ENCODE results near the gene NXPH4. TPM values are rescaled to one million over a fixed set of nuclear protein-coding genes. Genes with fewer than 3 reads are reported as not detected.

Gene NXPH4
- total RNA-seq, 1 donor from 2014 or later = not detected

DNA sequence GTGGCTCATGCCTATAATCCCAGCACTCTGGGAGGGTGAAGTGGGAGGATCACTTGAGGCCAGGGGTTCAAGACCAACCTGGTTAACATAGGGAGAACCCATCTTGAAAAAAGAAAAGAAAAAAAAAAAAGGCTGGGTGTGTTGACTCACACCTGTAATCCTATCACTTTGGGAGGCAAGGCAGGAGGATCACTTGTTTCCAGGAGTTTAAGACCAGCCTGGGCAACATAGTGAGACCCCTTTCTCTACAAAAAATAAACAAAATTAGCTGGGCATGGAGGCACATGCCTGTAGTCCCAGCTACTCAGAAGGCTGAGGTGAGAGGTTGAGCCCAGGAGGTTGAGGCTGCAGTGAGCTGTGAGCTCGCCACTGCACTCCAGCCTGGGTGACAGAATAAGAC is 46.2 kb upstream of the NXPH4 start:
- no peaks in the 10 kb centered on the region for H3K9me3 ChIP-seq
- H3K36me3 ChIP-seq = peaks cover 81% of the 10 kb centered on the region
- DNase-seq (no peak), ATAC-seq (no peak)
- H3K27me3 ChIP-seq (ENCODE audit: low read depth) = no peaks in the 10 kb centered on the region
- intact Hi-C loops (cut with DNase I) = loop anchor here (10.0 kb wide), 1 partner anchor 46 kb away; the partner anchor contains the start of gene LRP1
- TF ChIP-seq, protein P1, sequence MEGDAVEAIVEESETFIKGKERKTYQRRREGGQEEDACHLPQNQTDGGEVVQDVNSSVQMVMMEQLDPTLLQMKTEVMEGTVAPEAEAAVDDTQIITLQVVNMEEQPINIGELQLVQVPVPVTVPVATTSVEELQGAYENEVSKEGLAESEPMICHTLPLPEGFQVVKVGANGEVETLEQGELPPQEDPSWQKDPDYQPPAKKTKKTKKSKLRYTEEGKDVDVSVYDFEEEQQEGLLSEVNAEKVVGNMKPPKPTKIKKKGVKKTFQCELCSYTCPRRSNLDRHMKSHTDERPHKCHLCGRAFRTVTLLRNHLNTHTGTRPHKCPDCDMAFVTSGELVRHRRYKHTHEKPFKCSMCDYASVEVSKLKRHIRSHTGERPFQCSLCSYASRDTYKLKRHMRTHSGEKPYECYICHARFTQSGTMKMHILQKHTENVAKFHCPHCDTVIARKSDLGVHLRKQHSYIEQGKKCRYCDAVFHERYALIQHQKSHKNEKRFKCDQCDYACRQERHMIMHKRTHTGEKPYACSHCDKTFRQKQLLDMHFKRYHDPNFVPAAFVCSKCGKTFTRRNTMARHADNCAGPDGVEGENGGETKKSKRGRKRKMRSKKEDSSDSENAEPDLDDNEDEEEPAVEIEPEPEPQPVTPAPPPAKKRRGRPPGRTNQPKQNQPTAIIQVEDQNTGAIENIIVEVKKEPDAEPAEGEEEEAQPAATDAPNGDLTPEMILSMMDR (IDR thresholded peaks at IDR 0.05) = no peak
- no peak overlapping the region for H3K4me3 ChIP-seq
- no peaks in the 10 kb centered on the region for H3K4me1 ChIP-seq
- no peak overlapping the region for H3K27ac ChIP-seq

DNA sequence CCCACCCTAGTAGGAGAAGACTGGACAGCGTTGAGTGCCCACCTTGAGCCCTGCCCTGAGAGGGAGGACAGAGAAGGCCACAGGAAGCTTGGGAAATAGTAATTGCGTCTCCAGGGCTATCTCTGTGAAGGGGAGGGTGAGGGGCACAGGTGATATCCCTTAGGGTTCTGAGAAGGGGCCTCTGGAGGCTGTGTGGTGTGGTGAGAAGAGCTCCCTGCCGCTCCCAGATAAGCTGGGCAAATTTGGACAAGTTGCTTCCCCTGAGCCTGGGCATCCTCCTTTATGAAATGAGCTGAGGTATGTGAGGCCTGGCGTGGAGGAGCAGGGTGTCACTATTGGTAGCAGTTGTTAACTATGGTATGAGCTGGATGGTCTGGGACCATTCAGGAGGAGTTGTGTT is 45.7 kb upstream of the NXPH4 start:
- H3K36me3 ChIP-seq = peaks cover 81% of the 10 kb centered on the region
- ATAC-seq = no peak
- intact Hi-C loops (cut with DNase I) = loop anchor here (10.0 kb wide), 1 partner anchor 46 kb away; the partner anchor contains the start of gene LRP1

DNA sequence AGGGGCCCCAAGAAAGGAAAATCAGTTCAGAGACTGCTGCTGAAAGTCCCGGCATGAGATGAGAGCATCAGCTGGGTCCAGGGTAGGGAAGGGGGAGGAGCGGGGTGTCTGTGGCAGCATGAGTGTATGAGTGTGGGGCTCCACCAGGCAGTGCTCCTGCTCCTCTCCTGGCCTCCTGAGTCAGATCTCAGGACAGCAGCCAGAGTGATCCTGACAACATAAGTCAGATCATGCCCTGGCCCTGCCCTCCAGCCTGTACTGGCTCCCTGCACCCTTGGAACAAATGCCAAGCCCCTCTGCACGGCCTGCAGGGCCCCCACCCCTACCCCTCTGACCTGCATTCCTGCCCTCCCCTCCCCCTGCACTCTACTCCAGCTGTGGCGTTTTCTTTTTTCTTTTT is 44.9 kb upstream of the NXPH4 start:
- ATAC-seq (no peak), DNase-seq (no peak)
- Histone ChIP-seq H3K27ac (no peak overlapping the region), H3K27me3 (ENCODE audit: low read depth) (no peaks in the 10 kb centered on the region), H3K4me1 (no peaks in the 10 kb centered on the region), H3K9me3 (no peaks in the 10 kb centered on the region), H3K36me3 (peaks cover 81% of the 10 kb centered on the region), H3K4me3 (no peak overlapping the region)
- intact Hi-C loops (cut with DNase I) = loop anchor here (10.0 kb wide), 1 partner anchor 47 kb away; the partner anchor contains the start of gene LRP1
- TF ChIP-seq, protein P1 (IDR thresholded peaks at IDR 0.05) = no peak

More for the DNA sequence above, 45.7 kb upstream of the NXPH4 start:
- H3K9me3 ChIP-seq = no peaks in the 10 kb centered on the region
- no peaks in the 10 kb centered on the region for H3K4me1 ChIP-seq
- no peaks in the 10 kb centered on the region for H3K27me3 ChIP-seq (ENCODE audit: low read depth)
- no peak overlapping the region for H3K27ac ChIP-seq
- H3K4me3 ChIP-seq = no peak overlapping the region
- no peak for DNase-seq
- TF ChIP-seq, protein P1 (IDR thresholded peaks at IDR 0.05) = no peak

DNA sequence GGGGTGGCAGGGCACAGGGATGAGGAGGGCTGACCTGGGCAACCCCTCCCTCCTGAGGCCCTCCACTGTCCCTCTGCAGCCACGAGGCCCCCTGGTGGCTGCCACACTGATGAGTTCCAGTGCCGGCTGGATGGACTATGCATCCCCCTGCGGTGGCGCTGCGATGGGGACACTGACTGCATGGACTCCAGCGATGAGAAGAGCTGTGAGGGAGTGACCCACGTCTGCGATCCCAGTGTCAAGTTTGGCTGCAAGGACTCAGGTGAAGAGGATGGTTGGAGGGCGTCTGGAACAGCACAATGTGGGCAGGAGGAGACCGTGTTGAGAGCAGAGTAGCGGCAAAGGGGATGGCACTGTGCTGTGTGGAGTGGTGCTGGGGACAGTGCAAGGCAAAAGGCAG is 43.5 kb upstream of the NXPH4 start:
- TF ChIP-seq, protein P1 (IDR thresholded peaks at IDR 0.05) = peak; percentile 52
- Histone ChIP-seq H3K4me3 (no peak overlapping the region), H3K9me3 (no peaks in the 10 kb centered on the region), H3K36me3 (peaks cover 81% of the 10 kb centered on the region), H3K27me3 (ENCODE audit: low read depth) (no peaks in the 10 kb centered on the region), H3K4me1 (no peaks in the 10 kb centered on the region), H3K27ac (no peak overlapping the region)
- DNase-seq (no peak), ATAC-seq (no peak)
- intact Hi-C loops (cut with DNase I) = loop anchor here (10.0 kb wide), 1 partner anchor 48 kb away; the partner anchor contains the start of gene LRP1

DNA sequence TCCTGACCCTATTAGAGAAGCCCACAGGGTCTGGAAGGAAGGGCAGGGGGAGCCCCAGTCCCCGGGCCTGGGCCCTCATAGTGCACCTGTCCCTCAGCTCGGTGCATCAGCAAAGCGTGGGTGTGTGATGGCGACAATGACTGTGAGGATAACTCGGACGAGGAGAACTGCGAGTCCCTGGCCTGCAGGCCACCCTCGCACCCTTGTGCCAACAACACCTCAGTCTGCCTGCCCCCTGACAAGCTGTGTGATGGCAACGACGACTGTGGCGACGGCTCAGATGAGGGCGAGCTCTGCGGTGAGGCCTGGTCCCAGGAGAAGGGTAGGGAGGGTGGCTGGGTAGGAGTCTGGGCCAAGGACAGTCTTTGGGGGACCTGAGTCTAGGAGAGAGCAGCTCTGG is 42.9 kb upstream of the NXPH4 start:
- ATAC-seq (no peak), DNase-seq (no peak)
- TF ChIP-seq, protein P1 (IDR thresholded peaks at IDR 0.05) = no peak
- Histone ChIP-seq H3K9me3 (no peaks in the 10 kb centered on the region), H3K27ac (no peak overlapping the region), H3K36me3 (peaks cover 81% of the 10 kb centered on the region), H3K4me1 (no peaks in the 10 kb centered on the region), H3K27me3 (ENCODE audit: low read depth) (no peaks in the 10 kb centered on the region), H3K4me3 (no peak overlapping the region)
- intact Hi-C loops (cut with DNase I) = loop anchor here (10.0 kb wide), 1 partner anchor 49 kb away; the partner anchor contains the start of gene LRP1
